EH (cell line): ENCODE data around the gene ENGASE.
A peak's percentile ranks its signal among the peaks of the same experiment; 100 is the strongest.

ENCODE experiments used
- DNase-seq: peaks from one replicate; pipeline ENCODE4 v3.0.0-alpha.2; 2015; ENCODE audit warnings: low read depth

ENGASE gene

GRCh38 chr17:79038545-79039135 lies 36.0 kb upstream of the ENGASE start:
- DNase-seq: peak; percentile 88

DNA sequence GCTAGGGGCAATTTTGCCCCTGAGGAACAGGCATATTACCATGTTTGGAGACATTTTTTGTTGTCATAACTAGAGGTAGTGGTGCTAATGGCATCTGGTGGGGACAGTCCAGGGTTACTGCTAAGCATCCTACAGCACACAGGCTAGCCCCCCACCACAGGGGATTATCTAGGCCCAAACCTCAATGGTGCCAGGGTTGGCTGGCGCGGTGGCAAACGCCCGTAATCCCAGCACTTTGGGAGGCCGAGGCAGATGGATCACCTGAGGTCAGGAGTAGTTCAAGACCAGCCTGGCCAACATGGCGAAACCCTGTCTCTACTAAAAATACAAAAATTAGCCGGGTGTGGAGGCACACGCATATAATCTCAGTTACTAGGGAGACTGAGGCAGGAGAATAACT lies 35.5 kb upstream of the ENGASE start:
- DNase-seq: no peak

DNA sequence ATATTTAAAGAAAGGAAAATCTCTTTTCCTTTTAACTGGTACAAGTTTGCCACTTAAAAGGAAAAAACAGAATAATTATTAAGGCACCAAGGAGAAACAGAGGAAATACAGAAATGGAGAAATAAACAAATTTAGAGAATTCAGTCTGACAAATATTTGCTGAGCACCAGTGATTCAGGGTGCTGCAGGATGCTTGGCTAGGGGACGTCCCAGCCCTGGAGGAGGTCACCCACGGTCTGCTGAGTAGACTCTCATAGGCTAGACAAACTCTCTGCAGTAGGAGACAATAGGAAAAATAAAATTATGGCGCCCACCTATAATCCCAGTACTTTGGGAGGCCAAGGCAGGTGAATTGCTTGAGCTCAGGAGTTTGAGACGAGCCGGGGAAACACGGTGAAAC lies 34.7 kb upstream of the ENGASE start:
- DNase-seq: no peak

- DNase-seq: no peak
Measured at GRCh38 chr17:79041041-79041570, 33.5 kb upstream of the ENGASE start.

DNA sequence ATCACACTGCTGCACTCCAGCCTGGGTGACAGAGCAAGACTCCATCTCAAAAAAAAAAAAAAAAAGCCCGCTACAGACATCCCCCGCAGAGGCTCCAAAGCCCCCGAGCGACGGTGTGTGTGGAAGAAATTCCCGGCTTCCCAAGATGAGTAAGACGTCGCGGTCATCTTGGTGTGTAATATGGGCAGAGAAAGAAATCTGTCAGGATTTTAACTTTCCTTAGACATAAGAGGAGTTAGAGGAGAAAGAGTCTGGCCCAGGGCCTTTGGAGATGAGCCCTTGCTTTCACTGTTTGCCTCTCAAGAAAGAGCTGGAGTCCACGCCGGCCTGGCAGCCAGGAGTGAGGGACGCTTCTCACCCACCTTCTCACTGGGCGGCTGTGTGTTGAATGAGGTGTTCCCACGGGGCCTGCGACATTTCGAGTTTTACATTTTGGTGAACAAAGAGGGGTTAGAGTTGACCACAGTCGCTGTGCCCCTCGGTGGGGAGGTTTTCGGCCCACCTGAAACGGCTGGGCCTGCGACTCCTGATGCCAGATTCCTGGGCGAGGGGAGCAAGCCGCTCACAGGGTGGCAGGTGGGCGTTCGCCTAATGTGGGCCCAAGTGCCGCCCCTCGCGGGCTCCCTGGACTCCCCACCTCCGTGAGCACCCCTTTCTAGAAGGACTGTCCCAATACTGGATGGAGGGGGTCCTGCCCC lies 32.8 kb upstream of the ENGASE start:
- no peak for DNase-seq

- DNase-seq: peak; percentile 60
Measured at GRCh38 chr17:79042421-79043190, 32.0 kb upstream of the ENGASE start.

- DNase-seq: no peak
Measured at GRCh38 chr17:79043191-79043930, 31.3 kb upstream of the ENGASE start.

- no peak for DNase-seq
Measured at GRCh38 chr17:79043931-79044320, 30.7 kb upstream of the ENGASE start.

- no peak for DNase-seq
Measured at GRCh38 chr17:79044462-79044861, 30.2 kb upstream of the ENGASE start.

- no peak for DNase-seq
Measured at GRCh38 chr17:79045001-79045729, 29.5 kb upstream of the ENGASE start.

DNA sequence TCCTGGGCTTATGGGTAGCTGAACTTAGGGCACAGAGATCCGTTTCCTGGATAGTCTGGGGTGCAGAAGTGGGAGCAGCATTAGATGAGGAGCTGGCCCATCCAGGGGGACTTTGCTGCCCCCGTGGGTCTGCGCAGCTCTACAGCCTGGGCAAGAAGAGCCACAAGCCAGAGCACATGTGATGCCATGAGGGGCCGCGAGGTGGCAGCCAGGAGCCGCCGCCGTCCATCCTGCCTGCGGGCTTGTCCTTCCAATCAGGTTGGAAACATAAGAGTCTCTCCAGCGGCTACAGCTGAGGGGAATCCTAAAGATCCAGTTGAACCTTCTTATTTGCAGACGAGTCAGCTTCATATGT lies 28.8 kb upstream of the ENGASE start:
- DNase-seq: peak; percentile 65

DNA sequence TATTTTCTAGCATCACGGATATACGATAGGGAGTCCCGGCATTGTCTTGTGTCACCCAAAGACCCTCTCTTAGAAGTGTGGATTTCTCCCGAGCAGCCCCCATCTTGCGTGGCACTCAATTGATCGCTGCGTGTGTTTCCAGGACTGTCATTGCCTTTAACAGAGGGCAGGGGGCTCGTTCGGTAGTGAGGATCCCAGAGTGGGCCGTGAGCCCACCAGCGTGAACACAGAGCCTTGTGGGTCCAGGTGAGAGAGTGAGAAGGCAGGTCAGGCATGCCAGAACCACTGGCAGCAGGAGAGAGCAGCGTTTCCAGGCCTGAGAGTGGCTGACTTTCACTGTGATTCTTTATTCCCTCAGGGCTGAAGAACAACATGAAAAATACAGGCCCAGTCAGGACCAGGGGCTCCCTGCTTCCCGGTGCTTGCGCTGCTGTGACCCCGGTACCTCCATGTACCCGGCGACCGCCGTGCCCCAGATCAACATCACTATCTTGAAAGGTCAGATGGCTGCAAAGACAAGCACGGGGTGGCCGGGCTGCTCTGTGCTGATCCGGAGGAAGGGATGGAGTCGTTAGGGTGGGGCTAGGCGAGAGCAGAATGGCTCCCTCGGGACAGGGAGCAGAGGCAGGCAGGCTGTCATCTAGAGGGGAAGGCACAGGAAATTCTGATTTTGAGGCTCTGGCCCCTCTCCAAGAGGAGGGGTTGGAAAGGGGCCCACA lies 28.3 kb upstream of the ENGASE start:
- no peak for DNase-seq

DNA sequence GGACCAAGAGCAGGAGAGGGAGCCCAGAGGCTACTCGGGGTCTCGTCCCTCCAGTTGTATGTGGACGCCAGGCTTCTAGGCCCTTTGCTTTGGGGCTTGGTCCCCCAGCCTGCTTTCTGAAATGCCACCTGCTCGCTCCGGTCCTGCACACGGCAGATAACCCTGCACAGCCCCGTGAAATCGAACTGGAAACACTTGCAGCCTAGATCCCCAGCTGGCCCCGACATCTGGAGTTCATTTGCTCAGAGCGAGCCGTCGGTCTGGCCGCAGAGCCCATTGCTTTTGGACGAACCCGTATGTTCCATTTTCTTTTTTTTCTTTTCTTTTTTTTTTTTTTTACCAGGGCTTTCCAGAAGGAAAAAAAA lies 27.7 kb upstream of the ENGASE start:
- DNase-seq: no peak

- DNase-seq: no peak
Measured at GRCh38 chr17:79047291-79047920, 27.2 kb upstream of the ENGASE start.

DNA sequence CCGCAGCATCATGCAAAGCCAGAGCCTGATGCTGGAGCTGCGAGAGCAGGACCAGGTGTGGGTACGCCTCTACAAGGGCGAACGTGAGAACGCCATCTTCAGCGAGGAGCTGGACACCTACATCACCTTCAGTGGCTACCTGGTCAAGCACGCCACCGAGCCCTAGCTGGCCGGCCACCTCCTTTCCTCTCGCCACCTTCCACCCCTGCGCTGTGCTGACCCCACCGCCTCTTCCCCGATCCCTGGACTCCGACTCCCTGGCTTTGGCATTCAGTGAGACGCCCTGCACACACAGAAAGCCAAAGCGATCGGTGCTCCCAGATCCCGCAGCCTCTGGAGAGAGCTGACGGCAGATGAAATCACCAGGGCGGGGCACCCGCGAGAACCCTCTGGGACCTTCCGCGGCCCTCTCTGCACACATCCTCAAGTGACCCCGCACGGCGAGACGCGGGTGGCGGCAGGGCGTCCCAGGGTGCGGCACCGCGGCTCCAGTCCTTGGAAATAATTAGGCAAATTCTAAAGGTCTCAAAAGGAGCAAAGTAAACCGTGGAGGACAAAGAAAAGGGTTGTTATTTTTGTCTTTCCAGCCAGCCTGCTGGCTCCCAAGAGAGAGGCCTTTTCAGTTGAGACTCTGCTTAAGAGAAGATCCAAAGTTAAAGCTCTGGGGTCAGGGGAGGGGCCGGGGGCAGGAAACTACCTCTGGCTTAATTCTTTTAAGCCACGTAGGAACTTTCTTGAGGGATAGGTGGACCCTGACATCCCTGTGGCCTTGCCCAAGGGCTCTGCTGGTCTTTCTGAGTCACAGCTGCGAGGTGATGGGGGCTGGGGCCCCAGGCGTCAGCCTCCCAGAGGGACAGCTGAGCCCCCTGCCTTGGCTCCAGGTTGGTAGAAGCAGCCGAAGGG lies 26.4 kb upstream of the ENGASE start:
- DNase-seq: no peak

GRCh38 chr17:79048826-79049755 lies 25.5 kb upstream of the ENGASE start:
- DNase-seq: no peak

- DNase-seq: no peak
Measured at GRCh38 chr17:79049821-79050220, 24.8 kb upstream of the ENGASE start.

DNA sequence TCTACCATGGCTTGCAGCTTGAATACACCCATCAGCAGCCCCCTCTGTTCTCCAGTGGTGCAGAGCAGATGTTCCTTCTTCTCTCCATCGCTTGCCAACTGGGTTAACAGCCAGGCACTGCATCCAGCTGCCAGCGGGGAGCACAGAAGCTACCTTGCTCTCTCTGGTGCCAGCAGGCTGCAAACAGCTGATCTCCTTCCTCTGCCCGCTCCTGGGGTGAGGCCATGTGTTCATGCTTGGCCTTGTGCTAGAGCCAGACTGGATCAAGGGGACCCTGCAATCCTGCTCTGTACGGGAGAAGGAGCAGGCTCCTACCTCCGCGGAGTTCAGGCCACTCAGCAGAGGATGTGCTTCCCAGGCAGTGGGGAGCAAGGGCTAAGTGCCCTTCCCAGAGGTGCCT lies 24.1 kb upstream of the ENGASE start:
- DNase-seq: no peak

DNA sequence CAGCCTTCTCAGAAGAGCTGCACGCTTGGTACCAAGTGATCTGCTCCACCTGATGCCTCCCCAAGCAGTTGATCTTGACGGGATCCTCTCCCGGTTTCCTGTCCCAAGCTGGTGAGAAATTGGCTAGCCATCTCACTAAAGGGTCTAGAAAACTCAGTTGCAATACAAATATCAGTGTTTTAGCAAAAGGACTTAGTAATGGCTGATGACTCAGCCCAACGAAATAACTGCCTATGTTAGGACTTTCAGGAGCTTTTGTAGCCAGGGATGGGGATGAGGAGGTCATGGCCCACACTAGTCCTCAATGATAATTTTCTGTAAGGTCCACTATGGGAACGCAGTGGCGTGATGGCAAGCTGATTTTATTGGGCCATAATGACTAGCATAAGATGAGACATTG lies 23.3 kb upstream of the ENGASE start:
- DNase-seq: no peak
